ENCODE measurements around the gene VWA2. TPM values are rescaled to one million over a fixed set of nuclear protein-coding genes. Genes with fewer than 3 reads are reported as not detected.
A peak's percentile ranks its signal among the peaks of the same experiment; 100 is the strongest.

The VWA2 gene
- total RNA-seq, 1 experiment from 2014 or later: 1.6 TPM

GRCh38 chr10:114306116-114306973 lies 67.3 kb downstream of the VWA2 start:
- no peak overlapping the region for H4K8ac ChIP-seq (replicated peaks; ENCODE audit: insufficient read length, low read depth, low read length)
- H3K27ac Mint-ChIP-seq: peak overlapping the region in 1 of 3 experiments; percentile 74; a peak in 1 of 7 replicates
- no peaks in the 10 kb centered on the region for H4K20me1 ChIP-seq (ENCODE audit: control insufficient read depth, insufficient read depth, insufficient read length)
- no peaks in the 10 kb centered on the region; the same call in 1 of the 2 replicates for H3K4me1 ChIP-seq (ENCODE audit: insufficient read depth, low read length)
- no peaks in the 10 kb centered on the region for H3K79me2 ChIP-seq (ENCODE audit: insufficient read depth, low read length)
- no peak overlapping the region for H3K27ac ChIP-seq (ENCODE audit: insufficient read length, low read depth, low read length)
- H3K23ac ChIP-seq (ENCODE audit: insufficient read length, low read depth, low read length): no peak overlapping the region
- H3K79me1 ChIP-seq (ENCODE audit: insufficient read depth, low read depth, low read length, poor library complexity, severe bottlenecking): no peaks in the 10 kb centered on the region
- peaks cover 13% of the 10 kb centered on the region for H3K27me3 Mint-ChIP-seq (ENCODE audit: low read depth)
- no peak overlapping the region for H4K91ac ChIP-seq (ENCODE audit: insufficient read length, low read depth, low read length)
- no peak overlapping the region for H3K4ac ChIP-seq (ENCODE audit: low read depth, low read length)
- no CpG with 5 or more reads among the region's 19 CpGs for WGBS (ENCODE audit: extremely low coverage, insufficient read length, low lambda C conversion rate)
- H3T11ph ChIP-seq (ENCODE audit: low read length): no peak overlapping the region
- H3K36me3 Mint-ChIP-seq (ENCODE audit: insufficient read depth in 1 of 3, low read depth in 3 of 3): no peaks in the 10 kb centered on the region
- H2BK20ac ChIP-seq (ENCODE audit: low read depth, low read length, poor library complexity, severe bottlenecking): no peak overlapping the region
- H3K4me1 Mint-ChIP-seq: peaks cover 8% of the 10 kb centered on the region in 2 experiments
- no peak overlapping the region for H3K18ac ChIP-seq (ENCODE audit: insufficient read length, low read depth, low read length)
- H3K23me2 ChIP-seq (ENCODE audit: insufficient read length, low read depth, low read length, poor library complexity, severe bottlenecking): peaks cover 6% of the 10 kb centered on the region
- no peak overlapping the region for H4K5ac ChIP-seq (ENCODE audit: insufficient read length, low read depth, low read length)
- no peak overlapping the region for H3K9ac ChIP-seq (ENCODE audit: extremely low read depth, insufficient read length, low read length)
- no peak for TF ChIP-seq CTCF (conservative IDR thresholded peaks at IDR 0.05)
- no peak overlapping the region for H3K56ac ChIP-seq (ENCODE audit: insufficient read length, low read depth, low read length)
- no peaks in the 10 kb centered on the region for H3K9me3 ChIP-seq (ENCODE audit: control insufficient read depth, low read depth, low read length)
- H3K4me3 Mint-ChIP-seq: no peak overlapping the region; a peak in 1 of 5 replicates
- no peak overlapping the region for H2AFZ ChIP-seq (ENCODE audit: low read length)
- DNase-seq: no peak
- H2BK120ac ChIP-seq (ENCODE audit: low read depth, low read length, poor library complexity, severe bottlenecking): no peak overlapping the region
- no peak overlapping the region for H3K14ac ChIP-seq (ENCODE audit: insufficient read depth, low read length)
- no peak overlapping the region for H3K4me2 ChIP-seq (ENCODE audit: insufficient read depth, insufficient read length, low read length)
- no peaks in the 10 kb centered on the region for H3K27me3 ChIP-seq (ENCODE audit: insufficient read depth, low read length)
- no peak overlapping the region for H2BK12ac ChIP-seq (ENCODE audit: insufficient read length, low read depth, low read length)
- H2BK15ac ChIP-seq (ENCODE audit: low read depth, low read length): no peak overlapping the region
- no peaks in the 10 kb centered on the region for H3K9me3 Mint-ChIP-seq
- H2AK5ac ChIP-seq (ENCODE audit: insufficient read length, low read length): no peak overlapping the region
- H2BK5ac ChIP-seq (ENCODE audit: insufficient read length, low read length): no peak overlapping the region
